ENCODE data around the gene PTK6. TPM values are rescaled to one million over a fixed set of nuclear protein-coding genes. Genes with fewer than 3 reads are reported as not detected.

PTK6 gene
- total RNA-seq, 2 experiments from 2014 or later, result 0.13 to 2.0 TPM

DNA sequence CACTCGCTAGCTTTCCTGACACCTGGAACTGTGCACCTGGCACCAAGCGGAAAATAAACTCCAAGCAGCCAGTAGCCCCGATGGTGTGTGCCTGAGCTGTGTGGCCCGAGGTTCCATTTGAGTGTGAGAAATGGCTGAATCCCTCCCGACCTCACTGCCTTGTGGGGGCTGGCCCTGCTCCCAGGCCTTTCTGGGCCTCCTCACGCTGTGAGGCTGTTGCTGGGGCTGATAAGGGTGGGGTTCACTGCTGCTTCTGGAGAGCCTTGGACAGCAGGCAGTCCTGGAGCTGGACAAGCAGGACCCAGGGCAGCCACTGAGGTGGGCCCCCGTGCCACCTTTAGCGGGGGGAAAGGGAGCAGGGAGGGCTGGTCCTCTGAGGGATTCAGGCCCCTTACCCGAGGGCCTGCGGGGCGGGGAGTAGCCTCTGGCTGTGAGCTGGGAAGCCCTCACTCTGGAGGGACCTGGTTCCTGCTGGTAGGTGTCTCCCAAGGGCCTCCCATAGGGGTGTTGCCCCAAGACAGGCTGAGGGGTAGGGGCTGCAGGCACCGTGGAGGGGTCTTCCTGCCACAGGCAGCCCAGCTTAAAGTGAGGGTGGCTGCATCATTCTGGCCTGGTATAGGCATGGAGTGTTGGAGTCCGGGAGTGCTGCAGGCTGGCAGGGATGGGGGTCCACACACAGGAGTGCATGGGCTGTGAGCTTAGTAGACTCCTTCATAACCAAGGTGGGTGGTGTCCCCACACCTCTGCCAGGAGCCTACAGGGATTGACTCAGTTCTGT lies 14.9 kb downstream of the PTK6 start:
- Histone ChIP-seq H3K9me2 (ENCODE audit: insufficient read depth, low read length) (no peaks in the 10 kb centered on the region), H3K4me2 (ENCODE audit: low read length) (0 out of 2 replicates have a peak overlapping the region, but pooled peaks have one; percentile 17), H3K4me3 (ENCODE audit: low read depth, low read length, poor library complexity, severe bottlenecking) (no peak overlapping the region), H4K20me1 (ENCODE audit: insufficient read depth, low read length) (no peaks in the 10 kb centered on the region), H3K9me3 (ENCODE audit: low read length) (peaks cover 6% of the 10 kb centered on the region; the same call in 1 of the 2 replicates), H2AFZ (ENCODE audit: low read length) (no peak overlapping the region), H3K36me3 (ENCODE audit: insufficient read depth, low read length) (peaks cover 21% of the 10 kb centered on the region), H3K79me2 (ENCODE audit: insufficient read depth, low read depth, low read length) (no peaks in the 10 kb centered on the region; the same call in 1 of the 2 replicates), H3K27ac (ENCODE audit: low read depth, low read length, poor library complexity, severe bottlenecking) (no peak overlapping the region), H3K4me1 (ENCODE audit: insufficient read depth, low read length, poor library complexity, severe bottlenecking) (peaks cover 11% of the 10 kb centered on the region)
- no peak for DNase-seq (ENCODE audit: low spot score)
- intact Hi-C loops (cut with micrococcal nuclease; ENCODE audit: unreplicated experiment), result no loop called here
- CTCF ChIA-PET (ENCODE audit: unreplicated experiment), result interaction anchor here (1.0 kb wide), 1 partner anchor 15 kb away, joined by 3 read pairs; the partner anchor contains the start of gene PTK6
- BruUV-seq (replicated peaks), result no TSS peak
- no peak for TF ChIP-seq EZH2phosphoT487 (IDR thresholded peaks at IDR 0.05; ENCODE audit: borderline replicate concordance, low read depth, low read length)
- TF ChIP-seq, protein P1, sequence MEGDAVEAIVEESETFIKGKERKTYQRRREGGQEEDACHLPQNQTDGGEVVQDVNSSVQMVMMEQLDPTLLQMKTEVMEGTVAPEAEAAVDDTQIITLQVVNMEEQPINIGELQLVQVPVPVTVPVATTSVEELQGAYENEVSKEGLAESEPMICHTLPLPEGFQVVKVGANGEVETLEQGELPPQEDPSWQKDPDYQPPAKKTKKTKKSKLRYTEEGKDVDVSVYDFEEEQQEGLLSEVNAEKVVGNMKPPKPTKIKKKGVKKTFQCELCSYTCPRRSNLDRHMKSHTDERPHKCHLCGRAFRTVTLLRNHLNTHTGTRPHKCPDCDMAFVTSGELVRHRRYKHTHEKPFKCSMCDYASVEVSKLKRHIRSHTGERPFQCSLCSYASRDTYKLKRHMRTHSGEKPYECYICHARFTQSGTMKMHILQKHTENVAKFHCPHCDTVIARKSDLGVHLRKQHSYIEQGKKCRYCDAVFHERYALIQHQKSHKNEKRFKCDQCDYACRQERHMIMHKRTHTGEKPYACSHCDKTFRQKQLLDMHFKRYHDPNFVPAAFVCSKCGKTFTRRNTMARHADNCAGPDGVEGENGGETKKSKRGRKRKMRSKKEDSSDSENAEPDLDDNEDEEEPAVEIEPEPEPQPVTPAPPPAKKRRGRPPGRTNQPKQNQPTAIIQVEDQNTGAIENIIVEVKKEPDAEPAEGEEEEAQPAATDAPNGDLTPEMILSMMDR (conservative IDR thresholded peaks at IDR 0.05; ENCODE audit: low read length), result no peak
- POLR2A ChIA-PET, result no interaction called here

DNA sequence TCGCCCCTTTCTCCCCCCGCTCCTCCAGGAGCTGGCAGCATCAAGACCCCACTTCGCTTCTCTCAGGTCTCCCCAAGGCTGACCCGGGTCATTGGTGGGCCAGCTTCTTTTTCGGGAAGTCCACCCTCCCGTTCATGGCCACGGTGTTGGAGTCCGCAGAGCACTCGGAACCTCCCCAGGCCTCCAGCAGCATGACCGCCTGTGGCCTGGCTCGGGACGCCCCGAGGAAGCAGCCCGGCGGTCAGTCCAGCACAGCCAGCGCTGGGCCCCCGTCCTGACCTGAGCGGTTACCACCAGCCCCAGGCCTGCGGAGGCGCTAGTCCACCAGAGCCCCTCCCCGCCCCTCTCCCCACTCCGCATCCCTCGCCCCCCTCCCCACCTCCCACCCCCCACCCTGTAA lies 15.6 kb downstream of the PTK6 start:
- POLR2A ChIA-PET, result no interaction called here
- no peak overlapping the region for H3K27ac ChIP-seq (ENCODE audit: low read depth, low read length, poor library complexity, severe bottlenecking)

More for the DNA sequence above, 15.6 kb downstream of the PTK6 start:
- Histone ChIP-seq H3K79me2 (ENCODE audit: insufficient read depth, low read depth, low read length) (no peaks in the 10 kb centered on the region; the same call in 1 of the 2 replicates), H3K9me3 (ENCODE audit: low read length) (peaks cover 6% of the 10 kb centered on the region; the same call in 1 of the 2 replicates), H3K4me1 (ENCODE audit: insufficient read depth, low read length, poor library complexity, severe bottlenecking) (peaks cover 11% of the 10 kb centered on the region), H3K36me3 (ENCODE audit: insufficient read depth, low read length) (peaks cover 21% of the 10 kb centered on the region), H4K20me1 (ENCODE audit: insufficient read depth, low read length) (no peaks in the 10 kb centered on the region), H2AFZ (ENCODE audit: low read length) (no peak overlapping the region), H3K9me2 (ENCODE audit: insufficient read depth, low read length) (no peaks in the 10 kb centered on the region), H3K4me2 (ENCODE audit: low read length) (peak overlapping the region; percentile 100), H3K4me3 (ENCODE audit: low read depth, low read length, poor library complexity, severe bottlenecking) (peak overlapping the region; percentile 95)
- CTCF ChIA-PET (ENCODE audit: unreplicated experiment), result interaction anchor here (1.0 kb wide), 1 partner anchor 16 kb away, joined by 3 read pairs; the partner anchor contains the start of gene PTK6
- BruUV-seq (replicated peaks), result no TSS peak
- TF ChIP-seq, protein P1 (conservative IDR thresholded peaks at IDR 0.05; ENCODE audit: low read length), result no peak
- TF ChIP-seq EZH2phosphoT487 (IDR thresholded peaks at IDR 0.05; ENCODE audit: borderline replicate concordance, low read depth, low read length), result no peak
- DNase-seq (ENCODE audit: low spot score), result no peak
- intact Hi-C loops (cut with micrococcal nuclease; ENCODE audit: unreplicated experiment), result loop anchor here (2.0 kb wide), 1 partner anchor 25 kb away; no protein-coding TSS in a partner anchor
